Hematopoietic multipotent progenitor cell treated with erythropoietin and hydrocortisone succinate and interleukin-3 and kit ligand, for 15 days (in vitro differentiated cells): ENCODE measurements around the gene GRIN1.
"Not testable (repeated sequence)": the region's sequence is repeated elsewhere in the genome, so short reads cannot be mapped to it uniquely, and the experiment has no call there.

Source experiments
- DNase-seq: peaks from one replicate; pipeline ENCODE4 v3.0.0-alpha.2; 2015; ENCODE audit warnings: low spot score

GRIN1 gene

GRCh38 chr9:137111788-137112563 lies 27.0 kb upstream of the GRIN1 start:
- no peak for DNase-seq

DNA sequence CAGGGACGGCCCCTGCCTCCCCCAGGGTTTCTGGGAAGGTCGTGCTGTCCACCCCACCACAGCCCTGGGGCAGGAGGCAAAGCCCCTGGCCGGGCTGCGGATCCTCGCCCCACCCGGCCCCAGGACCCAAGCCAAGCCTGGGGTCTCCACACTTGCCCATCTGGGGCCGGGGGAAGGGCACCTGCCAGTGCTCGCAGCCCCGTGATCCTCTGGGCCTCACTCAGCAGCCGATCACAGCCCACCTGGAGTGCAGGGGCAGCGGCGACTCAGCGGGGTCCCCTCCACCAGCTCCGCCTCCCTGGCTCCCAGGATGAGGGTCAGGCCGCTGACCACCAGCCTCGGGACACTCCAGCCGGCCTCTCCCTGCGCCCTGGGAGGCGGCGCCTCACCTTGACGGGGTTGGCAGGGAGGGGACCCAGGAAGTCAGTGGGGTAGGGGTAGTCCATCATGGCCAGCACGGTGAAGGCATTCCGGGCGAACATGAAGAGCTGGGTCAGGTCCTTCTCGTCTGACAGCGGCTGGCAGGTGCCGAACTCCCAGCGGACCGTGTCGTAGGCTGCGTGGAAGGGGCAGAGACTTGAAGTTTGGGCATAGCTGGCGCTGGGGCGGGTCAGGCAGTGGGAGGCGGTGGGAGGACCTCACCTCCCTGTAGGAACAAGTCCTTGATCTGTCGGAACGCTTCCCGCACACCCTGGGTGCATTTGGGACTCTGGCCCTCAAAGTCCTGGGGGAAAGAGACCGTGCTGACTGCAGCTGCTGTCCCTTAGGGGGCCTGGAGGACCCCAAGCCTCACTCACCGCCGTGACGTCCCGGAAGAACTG lies 26.2 kb upstream of the GRIN1 start:
- no peak for DNase-seq

DNA sequence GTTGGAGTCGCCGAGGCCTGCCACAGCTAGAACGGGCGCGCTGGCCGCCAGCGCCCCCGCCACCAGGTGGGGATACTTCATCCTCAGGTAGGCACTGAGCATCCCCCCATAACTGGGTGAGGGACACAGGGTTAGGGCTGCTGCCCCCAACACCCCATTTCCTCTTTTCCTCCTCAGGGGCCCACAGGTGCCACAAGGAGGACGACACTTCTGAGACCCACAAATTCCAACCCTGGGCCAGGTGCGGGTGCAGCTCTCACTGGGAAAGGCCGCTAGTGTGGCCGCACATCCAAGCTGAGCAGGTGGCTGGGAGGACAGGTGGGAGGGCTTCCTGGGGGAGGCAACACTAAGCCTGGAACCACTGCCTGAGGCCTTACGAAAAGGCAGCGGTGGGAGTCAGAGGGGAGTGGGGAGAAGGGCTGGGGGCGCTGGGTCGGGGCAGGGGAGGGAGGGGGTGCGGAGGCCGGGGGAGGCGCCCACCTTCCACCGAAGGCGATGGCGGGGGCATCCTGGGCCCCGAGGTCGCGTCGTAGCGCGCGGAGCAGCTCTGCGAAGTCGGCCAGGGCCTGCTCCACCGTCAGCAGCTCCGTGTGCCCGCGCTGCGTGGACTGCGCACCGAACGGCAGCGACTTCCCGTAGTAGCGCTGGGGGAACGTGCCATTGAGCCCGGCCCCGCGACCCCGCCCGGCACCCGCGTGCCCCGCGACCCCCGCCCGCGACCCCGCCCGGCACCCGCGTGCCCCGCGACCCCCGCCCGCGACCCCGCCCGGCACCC lies 25.4 kb upstream of the GRIN1 start:
- DNase-seq = no peak

- DNase-seq = no peak
Observed at GRCh38 chr9:137114220-137114612, 24.7 kb upstream of the GRIN1 start.

DNA sequence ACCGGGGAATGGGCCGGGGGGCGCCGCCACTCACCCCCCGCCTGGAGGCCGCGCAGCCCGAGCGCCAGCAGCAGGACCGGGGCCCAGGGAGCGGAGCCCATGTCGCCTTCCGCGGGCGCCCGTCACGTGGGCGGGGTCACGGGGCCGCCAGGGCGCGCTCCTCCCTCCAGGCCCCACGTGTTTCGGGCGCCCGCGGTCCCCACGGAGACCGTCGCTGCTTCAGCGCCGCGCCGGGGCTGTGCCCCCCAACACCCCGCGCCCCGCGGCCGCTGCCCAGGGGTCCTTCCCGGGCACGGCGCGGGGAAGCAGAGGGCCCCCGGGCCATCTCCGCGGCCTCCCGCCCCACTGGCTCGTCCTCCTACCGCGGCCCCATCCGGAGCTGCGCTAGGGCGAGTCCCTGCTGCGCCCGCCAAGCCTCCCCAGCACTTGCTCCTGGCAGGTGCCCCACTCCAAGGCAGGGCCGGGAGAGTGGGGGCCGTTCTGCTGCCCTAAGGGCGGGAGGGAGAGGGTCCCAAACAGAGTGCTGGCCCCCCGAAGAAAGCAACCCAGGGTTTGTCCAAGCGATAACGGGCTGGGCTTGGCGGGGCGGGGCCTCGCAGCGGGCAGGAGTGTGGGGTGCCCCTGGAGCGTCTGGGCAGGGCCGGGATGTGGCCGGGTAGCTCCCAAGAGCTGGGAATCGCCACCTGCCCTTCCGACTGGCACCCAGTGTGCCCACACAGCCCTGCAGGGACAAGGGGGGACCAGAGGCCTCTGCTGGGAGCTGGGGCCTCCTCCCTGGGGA lies 24.2 kb upstream of the GRIN1 start, which contains the start of gene DPP7:
Gene DPP7, minus strand, starts transcription at position 121 of the 781 bp plus-strand sequence. Its CDS starts 20 bp downstream, at position 101.
- DNase-seq = peak; percentile 76

- no peak for DNase-seq
Observed at GRCh38 chr9:137115394-137116026, 23.4 kb upstream of the GRIN1 start.

- no peak for DNase-seq
Observed at GRCh38 chr9:137116027-137116507, 22.9 kb upstream of the GRIN1 start.

- DNase-seq = no peak
Observed at GRCh38 chr9:137116728-137117127, 22.2 kb upstream of the GRIN1 start.

DNA sequence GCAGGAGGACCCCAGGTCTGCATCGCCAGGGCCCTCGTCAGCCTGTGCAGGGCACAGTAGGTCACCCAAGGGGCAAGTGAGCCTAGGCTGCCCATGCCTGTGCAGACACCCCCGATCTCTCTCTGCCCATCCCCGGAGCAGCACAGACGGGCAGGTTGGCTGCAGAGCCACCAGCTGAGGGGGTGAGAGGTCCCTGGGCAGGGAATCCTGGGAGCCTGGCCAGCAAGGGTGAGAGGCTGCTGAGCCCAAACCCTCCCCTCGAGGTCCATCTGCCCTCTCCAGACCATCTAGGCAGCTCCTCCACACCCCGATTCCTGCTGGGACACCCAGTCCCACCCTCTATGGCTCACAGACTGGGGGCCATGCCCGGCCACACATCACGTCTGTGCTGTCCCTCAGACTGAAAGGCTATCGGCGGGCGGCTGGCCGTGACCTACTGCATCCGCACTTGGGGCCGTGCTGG lies 21.7 kb upstream of the GRIN1 start:
- DNase-seq = no peak

DNA sequence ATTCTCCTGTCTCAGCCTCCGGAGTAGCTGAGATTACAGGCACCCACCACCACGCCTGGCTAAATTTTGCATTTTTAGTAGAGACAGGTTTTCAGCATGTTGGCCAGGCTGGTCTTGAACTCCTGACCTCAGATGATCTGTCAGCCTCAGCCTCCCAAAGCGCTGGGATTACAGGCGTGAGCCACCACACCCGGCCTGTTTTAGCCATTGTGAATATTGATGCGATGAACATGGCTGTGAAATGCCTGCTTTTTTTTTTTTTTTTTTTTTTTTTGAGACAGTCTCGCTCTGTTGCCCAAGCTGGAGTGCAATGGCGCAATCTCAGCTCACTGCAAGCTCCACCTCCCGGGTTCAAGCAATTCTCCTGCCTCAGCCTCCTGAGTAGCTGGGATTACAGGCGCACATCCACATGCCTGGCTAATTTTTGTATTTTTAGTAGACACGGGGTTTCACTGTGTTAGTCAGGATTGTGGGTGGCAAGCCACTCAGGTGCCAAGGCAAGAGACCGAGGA lies 20.8 kb upstream of the GRIN1 start:
- not testable (repeated sequence) for DNase-seq

DNA sequence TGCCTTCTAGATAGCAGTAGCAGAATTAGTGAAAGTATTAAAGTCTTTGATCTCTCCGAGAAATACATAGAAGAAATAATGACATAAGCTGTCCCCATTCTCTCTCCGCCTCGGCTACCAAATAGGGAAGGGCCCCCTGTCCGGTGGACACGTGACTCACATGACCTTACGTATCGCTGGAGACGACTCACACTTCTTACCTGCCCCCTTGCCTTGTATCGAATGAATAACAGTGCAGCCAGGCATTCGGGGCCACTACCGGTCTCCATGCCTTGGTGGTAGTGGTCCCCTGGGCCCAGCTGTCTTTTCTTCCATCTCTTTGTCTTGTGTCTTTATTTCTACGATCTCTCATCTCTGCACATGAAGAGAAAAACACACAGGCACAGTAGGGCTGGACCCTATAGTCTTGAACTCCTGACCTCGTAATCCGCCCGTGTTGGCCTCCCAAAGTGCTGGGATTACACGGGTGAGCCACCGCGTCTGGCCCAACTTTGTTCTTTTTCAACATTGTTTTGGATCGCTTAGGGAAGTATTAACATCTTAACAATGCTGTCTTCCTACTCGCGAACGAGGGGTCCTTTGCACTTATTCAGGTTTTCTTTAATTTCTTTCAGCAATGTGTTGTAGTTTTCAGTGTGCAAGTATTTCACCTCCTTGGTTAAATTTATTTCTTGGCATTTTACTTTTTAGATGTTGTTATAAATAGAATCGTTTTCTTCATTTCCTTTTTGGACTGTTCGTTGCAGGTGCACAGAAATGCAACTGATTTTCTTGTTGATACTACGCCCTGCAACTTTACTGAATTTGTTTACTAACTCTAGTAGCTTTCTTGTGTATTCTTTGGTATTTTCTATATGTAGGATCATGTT lies 16.8 kb upstream of the GRIN1 start:
- not testable (repeated sequence) for DNase-seq

DNA sequence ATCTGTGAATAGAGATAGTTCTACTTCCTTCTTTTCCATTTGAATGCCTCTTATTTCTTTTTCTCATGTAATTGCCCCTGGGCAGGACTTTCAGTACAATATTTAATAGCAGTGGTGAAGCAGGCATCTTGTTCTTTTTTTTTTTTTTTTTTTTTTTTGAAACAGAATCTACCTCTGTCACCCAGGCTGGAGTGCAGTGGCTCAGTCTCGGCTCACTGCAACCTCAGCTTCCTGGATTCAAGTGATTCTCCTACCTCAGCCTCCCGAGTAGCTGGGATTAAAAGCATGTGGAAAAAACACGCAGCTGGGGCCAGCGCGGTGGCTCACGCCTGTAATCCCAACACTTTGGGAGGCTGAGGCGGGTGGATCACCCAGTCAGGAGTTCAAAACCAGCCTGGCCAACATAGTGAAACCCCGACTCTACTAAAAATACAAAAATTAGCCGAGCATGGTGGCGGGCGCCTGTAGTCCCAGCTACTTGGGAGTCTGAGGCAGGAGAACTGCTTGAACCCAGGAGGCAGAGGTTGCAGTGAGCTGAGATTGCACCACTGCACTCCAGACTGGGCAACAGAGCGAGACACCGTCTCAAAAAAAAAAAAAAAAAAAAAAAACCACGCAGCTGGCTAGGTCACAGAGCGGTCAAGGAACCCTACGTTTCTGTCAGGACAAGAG lies 16.0 kb upstream of the GRIN1 start:
- DNase-seq = not testable (repeated sequence)

GRCh38 chr9:137123468-137123837 lies 15.5 kb upstream of the GRIN1 start:
- no peak for DNase-seq

GRCh38 chr9:137123952-137124462 lies 14.9 kb upstream of the GRIN1 start:
- DNase-seq = not testable (repeated sequence)

GRCh38 chr9:137126786-137127185 lies 12.2 kb upstream of the GRIN1 start:
- peak; percentile 11 for DNase-seq

DNA sequence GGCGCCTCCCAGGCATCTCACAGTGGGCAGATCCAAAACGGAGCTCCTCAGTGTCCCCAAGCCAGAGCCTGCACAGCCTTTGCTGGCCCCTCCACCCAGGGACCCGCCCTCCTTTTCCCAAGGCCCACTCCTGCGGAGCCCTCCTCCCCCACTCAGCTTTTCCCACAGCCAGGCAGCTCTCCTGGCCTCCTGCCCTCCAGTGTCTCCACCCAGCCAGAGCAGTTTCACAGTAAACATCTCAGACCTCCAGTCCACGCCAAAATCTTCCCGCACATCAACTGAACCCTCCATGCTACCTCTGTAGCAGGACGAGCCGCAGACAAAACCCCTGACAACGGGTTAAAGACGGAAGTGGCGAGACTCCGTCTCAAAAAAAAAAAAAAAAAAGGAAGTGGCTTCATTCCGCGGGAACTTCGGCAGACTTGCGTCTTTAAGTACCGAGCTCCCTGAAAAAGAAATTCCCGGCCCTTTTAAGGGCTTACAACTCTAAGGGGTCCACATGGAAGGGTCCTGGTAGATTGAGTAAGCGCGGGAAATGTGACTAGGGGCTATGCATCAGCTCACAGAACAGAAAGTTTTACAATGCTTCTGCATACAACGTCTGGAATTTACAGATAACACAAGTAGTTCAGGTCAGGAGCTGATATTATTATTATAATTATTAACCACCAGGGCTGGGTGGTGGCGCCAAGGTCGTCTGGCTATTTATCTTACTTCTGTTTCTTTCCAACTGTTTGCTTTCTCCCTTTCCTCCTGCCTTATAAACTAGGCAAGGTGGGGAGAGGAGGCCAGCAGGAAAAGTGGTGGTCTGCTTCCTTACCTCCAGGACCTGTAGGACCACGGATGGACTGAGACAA lies 11.4 kb upstream of the GRIN1 start:
- peak; percentile 72 for DNase-seq

GRCh38 chr9:137128158-137128861 lies 10.6 kb upstream of the GRIN1 start:
- DNase-seq = peak; percentile 30
